ENCODE data around the gene NME9. TPM values are rescaled to one million over a fixed set of nuclear protein-coding genes. Genes with fewer than 3 reads are reported as not detected.

The NME9 gene
- total RNA-seq, 1 donor from 2014 or later, result 1.1 TPM

DNA sequence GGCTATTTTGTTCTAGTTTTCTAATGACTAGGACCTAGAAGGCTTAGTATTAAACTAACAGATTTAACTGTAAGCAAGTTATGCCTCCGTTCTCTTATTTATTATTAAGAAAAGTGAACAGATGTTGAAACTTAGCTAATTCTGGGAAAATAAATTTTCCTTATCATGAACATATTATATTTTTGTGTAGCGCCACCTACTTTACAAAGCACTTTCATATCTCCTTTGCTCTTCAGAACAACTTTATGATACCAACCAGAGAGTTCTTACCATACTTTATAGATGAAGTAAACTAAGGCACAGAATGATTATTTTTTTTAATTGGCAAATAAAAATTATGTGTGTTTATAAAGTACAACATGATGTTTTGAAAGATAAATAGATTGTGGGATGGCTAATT, 59.4 kb downstream of the NME9 start:
- Mint-ChIP-seq H3K4me1 (no peaks in the 10 kb centered on the region), H3K36me3 (peaks cover 33% of the 10 kb centered on the region), H3K27ac (no peak overlapping the region), H3K9me3 (no peaks in the 10 kb centered on the region), H3K4me3 (no peak overlapping the region), H3K27me3 (ENCODE audit: low read depth) (no peaks in the 10 kb centered on the region)
- TF ChIP-seq, protein P1, sequence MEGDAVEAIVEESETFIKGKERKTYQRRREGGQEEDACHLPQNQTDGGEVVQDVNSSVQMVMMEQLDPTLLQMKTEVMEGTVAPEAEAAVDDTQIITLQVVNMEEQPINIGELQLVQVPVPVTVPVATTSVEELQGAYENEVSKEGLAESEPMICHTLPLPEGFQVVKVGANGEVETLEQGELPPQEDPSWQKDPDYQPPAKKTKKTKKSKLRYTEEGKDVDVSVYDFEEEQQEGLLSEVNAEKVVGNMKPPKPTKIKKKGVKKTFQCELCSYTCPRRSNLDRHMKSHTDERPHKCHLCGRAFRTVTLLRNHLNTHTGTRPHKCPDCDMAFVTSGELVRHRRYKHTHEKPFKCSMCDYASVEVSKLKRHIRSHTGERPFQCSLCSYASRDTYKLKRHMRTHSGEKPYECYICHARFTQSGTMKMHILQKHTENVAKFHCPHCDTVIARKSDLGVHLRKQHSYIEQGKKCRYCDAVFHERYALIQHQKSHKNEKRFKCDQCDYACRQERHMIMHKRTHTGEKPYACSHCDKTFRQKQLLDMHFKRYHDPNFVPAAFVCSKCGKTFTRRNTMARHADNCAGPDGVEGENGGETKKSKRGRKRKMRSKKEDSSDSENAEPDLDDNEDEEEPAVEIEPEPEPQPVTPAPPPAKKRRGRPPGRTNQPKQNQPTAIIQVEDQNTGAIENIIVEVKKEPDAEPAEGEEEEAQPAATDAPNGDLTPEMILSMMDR (IDR thresholded peaks at IDR 0.05; ENCODE audit: unreplicated experiment), result no peak
- no peak for DNase-seq (ENCODE audit: low spot score in 2 of 2, unreplicated experiment in 2 of 2)

DNA sequence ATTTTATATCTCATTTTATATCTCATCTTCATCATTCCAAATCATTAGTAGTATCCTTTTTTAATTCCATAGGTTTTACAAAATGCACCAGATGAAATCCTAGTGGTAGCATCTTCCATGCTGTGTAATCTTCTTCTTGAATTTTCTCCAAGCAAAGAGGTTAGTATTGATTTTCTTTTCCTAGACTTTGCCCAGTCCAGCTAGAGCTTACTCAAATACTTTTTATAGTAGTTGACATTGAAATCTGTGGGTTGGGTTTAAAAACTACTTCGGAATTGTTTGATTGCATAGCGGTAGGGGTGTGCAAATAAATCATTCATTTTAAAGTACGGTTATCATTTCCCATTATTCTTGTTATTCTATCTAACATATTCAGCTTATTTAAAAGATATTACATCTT, 62.6 kb downstream of the NME9 start:
- H3K36me3 Mint-ChIP-seq, result peaks cover 16% of the 10 kb centered on the region
- H3K27ac Mint-ChIP-seq, result no peak overlapping the region
- DNase-seq (ENCODE audit: low spot score in 2 of 2, unreplicated experiment in 2 of 2), result no peak
- no peaks in the 10 kb centered on the region for H3K9me3 Mint-ChIP-seq
- H3K4me1 Mint-ChIP-seq, result no peaks in the 10 kb centered on the region
- no peaks in the 10 kb centered on the region for H3K27me3 Mint-ChIP-seq (ENCODE audit: low read depth)
- H3K4me3 Mint-ChIP-seq, result no peak overlapping the region
- TF ChIP-seq, protein P1 (IDR thresholded peaks at IDR 0.05; ENCODE audit: unreplicated experiment), result no peak

DNA sequence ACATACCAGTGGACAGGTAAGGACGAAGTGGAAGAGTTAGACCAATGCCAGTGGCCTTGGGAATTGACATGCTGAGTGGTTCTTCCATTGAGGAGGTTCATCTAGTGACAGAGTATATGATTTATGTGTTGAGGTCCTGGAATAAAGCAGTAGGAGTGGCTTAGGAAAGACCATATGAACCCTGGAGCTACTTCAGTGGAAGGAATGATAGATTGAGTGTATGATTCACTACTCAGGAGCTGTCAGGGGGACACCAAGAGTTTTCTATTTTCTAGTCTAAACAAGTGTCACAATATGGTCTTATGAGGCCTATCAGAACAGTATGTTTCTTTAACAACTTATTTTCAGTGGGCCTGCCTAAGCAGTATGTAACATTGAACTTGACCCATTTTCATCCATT, 63.9 kb downstream of the NME9 start:
- Mint-ChIP-seq H3K36me3 (peaks cover 11% of the 10 kb centered on the region), H3K27me3 (ENCODE audit: low read depth) (no peaks in the 10 kb centered on the region), H3K4me1 (no peaks in the 10 kb centered on the region), H3K27ac (no peak overlapping the region), H3K9me3 (no peaks in the 10 kb centered on the region), H3K4me3 (no peak overlapping the region)
- TF ChIP-seq, protein P1 (IDR thresholded peaks at IDR 0.05; ENCODE audit: unreplicated experiment), result no peak
- no peak for DNase-seq (ENCODE audit: low spot score in 2 of 2, unreplicated experiment in 2 of 2)

DNA sequence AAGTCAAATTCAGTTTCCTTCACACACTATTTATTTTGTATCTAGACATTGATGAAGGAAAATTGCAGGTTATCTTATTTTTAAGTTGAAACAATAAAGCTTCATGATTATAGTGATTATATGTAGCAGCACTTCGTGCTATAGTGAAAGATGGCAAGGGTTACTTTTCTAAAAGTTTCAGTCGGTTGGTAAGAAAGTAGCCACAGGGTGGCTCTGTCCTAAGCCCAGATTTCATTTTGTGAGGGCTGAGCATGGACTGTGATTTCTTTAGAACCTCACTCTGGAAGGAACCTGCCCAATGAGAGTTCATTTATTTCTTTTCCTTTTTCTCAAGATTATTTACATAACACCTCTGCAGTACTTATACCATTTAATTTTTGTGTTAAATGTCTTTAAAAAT, 66.5 kb downstream of the NME9 start:
- Mint-ChIP-seq H3K4me1 (no peaks in the 10 kb centered on the region), H3K27ac (no peak overlapping the region), H3K9me3 (no peaks in the 10 kb centered on the region), H3K27me3 (ENCODE audit: low read depth) (no peaks in the 10 kb centered on the region), H3K4me3 (no peak overlapping the region), H3K36me3 (peaks cover 15% of the 10 kb centered on the region)
- DNase-seq (ENCODE audit: low spot score in 2 of 2, unreplicated experiment in 2 of 2), result no peak
- TF ChIP-seq, protein P1 (IDR thresholded peaks at IDR 0.05; ENCODE audit: unreplicated experiment), result no peak

DNA sequence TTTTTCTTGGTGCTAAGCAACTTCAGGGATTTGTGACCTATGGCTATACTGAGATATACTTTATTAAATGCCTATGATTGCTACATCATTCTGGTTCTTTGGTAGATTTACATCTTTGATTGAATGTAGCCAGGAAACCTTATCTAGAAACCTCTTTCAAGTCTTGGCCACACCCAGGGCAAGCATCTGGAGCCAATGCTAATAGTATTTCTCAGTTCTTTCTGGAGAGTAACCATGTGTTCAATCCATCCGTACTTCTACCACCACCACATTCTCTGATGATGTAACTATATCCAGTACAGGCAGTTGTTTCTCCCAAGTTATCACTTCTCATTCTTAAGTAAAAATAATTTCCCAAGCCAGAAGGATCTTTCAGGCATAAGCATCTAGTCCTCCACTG, 69.0 kb downstream of the NME9 start:
- Mint-ChIP-seq H3K9me3 (no peaks in the 10 kb centered on the region), H3K27ac (no peak overlapping the region), H3K36me3 (peaks cover 15% of the 10 kb centered on the region), H3K4me1 (no peaks in the 10 kb centered on the region), H3K27me3 (ENCODE audit: low read depth) (no peaks in the 10 kb centered on the region), H3K4me3 (no peak overlapping the region)
- TF ChIP-seq, protein P1 (IDR thresholded peaks at IDR 0.05; ENCODE audit: unreplicated experiment), result no peak
- DNase-seq (ENCODE audit: low spot score in 2 of 2, unreplicated experiment in 2 of 2), result no peak

DNA sequence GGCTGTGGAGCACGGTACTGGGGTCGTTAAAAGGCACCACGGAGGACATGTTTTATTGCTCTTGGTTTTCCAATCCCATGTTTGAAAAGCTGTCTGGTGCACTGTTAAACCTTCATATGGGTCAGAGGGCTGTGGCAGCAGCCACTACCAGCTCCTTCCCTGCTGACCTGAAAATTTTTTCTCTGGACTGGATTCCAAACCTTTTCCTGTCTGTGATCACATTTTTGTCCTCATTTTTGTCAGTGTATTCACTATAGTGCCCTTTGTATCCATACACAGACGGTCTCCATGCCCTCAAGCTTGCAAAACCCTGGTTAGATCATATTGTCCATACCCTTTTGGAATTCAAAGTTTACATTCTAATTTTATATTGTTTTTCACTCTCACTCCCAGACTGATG, 70.5 kb downstream of the NME9 start:
- DNase-seq (ENCODE audit: low spot score in 2 of 2, unreplicated experiment in 2 of 2), result no peak
- Mint-ChIP-seq H3K4me1 (no peaks in the 10 kb centered on the region), H3K36me3 (peaks cover 15% of the 10 kb centered on the region), H3K4me3 (no peak overlapping the region), H3K9me3 (no peaks in the 10 kb centered on the region), H3K27ac (no peak overlapping the region), H3K27me3 (ENCODE audit: low read depth) (no peaks in the 10 kb centered on the region)
- TF ChIP-seq, protein P1 (IDR thresholded peaks at IDR 0.05; ENCODE audit: unreplicated experiment), result no peak
